A549 (cell line): ENCODE results near the gene MPPE1. TPM values are rescaled to one million over a fixed set of nuclear protein-coding genes. Genes with fewer than 3 reads are reported as not detected.

Source experiments
- ATAC-seq, 2 experiments: fragments of 200-7000 bp in 1 of 2; fragments of >200 bp in 1 of 2; cut with Nextera tagmentation in 1 of 2; cut with Tn5 transposase in 1 of 2; 3 replicates each; pipeline versions ENCODE4 v1.8.0 to v1.9.1; 2018 to 2020; ENCODE audit warnings: mild to moderate bottlenecking in 1 of 2, moderate library complexity in 1 of 2
- CTCF ChIA-PET: fragments of 300-600 bp; sonication (Branson Sonifier 250); formaldehyde crosslinking; extraction: SDS; loops from one replicate; lab custom pipeline; 2021; ENCODE audit warnings: antibody characterized with exemption, inconsistent platforms; lab: Yijun Ruan, JAX
- POLR2A ChIA-PET: fragments of 350-600 bp; formaldehyde crosslinking; extraction: SDS; loops from one replicate; lab custom pipeline; 2021; ENCODE audit warnings: antibody characterized with exemption, inconsistent platforms; lab: Yijun Ruan, JAX
- DNase-seq, 2 experiments: peaks; one replicate each; pipeline versions ENCODE4 v3.0.0 to v3.0.0-alpha.2; 2011 to 2016; ENCODE audit warnings: low read depth in 1 of 2, low spot score in 1 of 2
- FAIRE-seq: peaks from 2 replicates; lab custom pipeline; 2011; peaks lifted over from hg19 to GRCh38; lab: Jason Lieb, UNC
- H3K27ac ChIP-seq, 2 experiments: fragments of >200 bp; sonication (Bioruptor Twin); formaldehyde crosslinking; 3 replicates each; pipeline ENCODE4 v1.5.1; 2016 to 2017
- H3K4me1 ChIP-seq: fragments of >200 bp; sonication (Bioruptor Twin); formaldehyde crosslinking; 3 replicates; pipeline ENCODE4 v1.6.1; 2016
- H3K4me2 ChIP-seq: fragments of >200 bp; sonication (Bioruptor Twin); formaldehyde crosslinking; 3 replicates; pipeline ENCODE4 v1.6.1; 2016
- H3K4me3 ChIP-seq: fragments of >200 bp; sonication (Bioruptor Twin); formaldehyde crosslinking; 3 replicates; pipeline ENCODE4 v1.5.1; 2016
- H3K9me3 ChIP-seq: fragments of >200 bp; sonication (Bioruptor Twin); formaldehyde crosslinking; 3 replicates; pipeline ENCODE4 v1.6.1; 2016
- CBX2 ChIP-seq: fragments of 200-600 bp; sonication (generic); IDR thresholded peaks from 2 replicates; pipeline ENCODE4 v1.6.1; 2016; ENCODE audit warnings: low read depth, mild to moderate bottlenecking, borderline replicate concordance
- GATA3 ChIP-seq: IDR thresholded peaks from 2 replicates; pipeline ENCODE4 v1.6.1; 2012; ENCODE audit warnings: borderline replicate concordance
- HOXA7 ChIP-seq: fragments of 250-450 bp; sonication (Bioruptor Pico); IDR thresholded peaks from 2 replicates; pipeline ENCODE4 v1.5.0; 2020; ENCODE audit warnings: mild to moderate bottlenecking, moderate library complexity
- JUNB ChIP-seq: fragments of >200 bp; sonication (Bioruptor Twin); formaldehyde crosslinking; IDR thresholded peaks from 2 replicates; pipeline ENCODE4 v1.6.1; 2016
- KDM5A ChIP-seq: fragments of 200-600 bp; sonication (generic); IDR thresholded peaks from 2 replicates; pipeline ENCODE4 v1.6.1; 2016; ENCODE audit warnings: antibody characterized with exemption, mild to moderate bottlenecking
- MAX ChIP-seq: IDR thresholded peaks from 2 replicates; pipeline ENCODE4 v1.6.1; 2012
- NFE2L2 ChIP-seq: fragments of 150-350 bp; conservative IDR thresholded peaks from 2 replicates; pipeline ENCODE4 v1.6.1; 2014; ENCODE audit warnings: low read length
- NPAS2 ChIP-seq: fragments of 250-450 bp; sonication (Bioruptor Pico); IDR thresholded peaks from 2 replicates; pipeline ENCODE4 v1.8.0; 2022; ENCODE audit warnings: mild to moderate bottlenecking, moderate library complexity, borderline replicate concordance
- PBX3 ChIP-seq: IDR thresholded peaks from 2 replicates; pipeline ENCODE4 v1.6.1; 2012
- REST ChIP-seq: fragments of 200-600 bp; sonication (generic); IDR thresholded peaks from 2 replicates; pipeline ENCODE4 v1.6.1; 2016; ENCODE audit warnings: antibody characterized with exemption, mild to moderate bottlenecking, moderate library complexity
- RNF2 ChIP-seq: fragments of 200-600 bp; sonication (generic); IDR thresholded peaks from 2 replicates; pipeline ENCODE4 v1.6.1; 2016; ENCODE audit warnings: low read depth, mild to moderate bottlenecking, antibody characterized with exemption, moderate library complexity, borderline replicate concordance
- TP53 ChIP-seq: fragments of 250-450 bp; sonication (Bioruptor Pico); IDR thresholded peaks from 2 replicates; pipeline ENCODE4 v1.5.0; 2021; ENCODE audit warnings: mild to moderate bottlenecking, moderate library complexity
- ZFP36 ChIP-seq: fragments of 450-650 bp; IDR thresholded peaks from 2 replicates; pipeline ENCODE4 v1.6.1; 2014; ENCODE audit warnings: borderline replicate concordance; ENCODE audit not compliant: partially characterized antibody
- ZNF302 ChIP-seq: fragments of 250-450 bp; sonication (Bioruptor Pico); IDR thresholded peaks from 2 replicates; pipeline ENCODE4 v1.9.0; 2021; ENCODE audit warnings: inconsistent platforms, mild to moderate bottlenecking, moderate library complexity
- whole genome bisulfite sequencing: methylation state at CpG from one replicate; pipeline ENCODE4 v1.1.6; 2017; ENCODE audit errors: missing lambda C conversion rate; 5-methylcytosine and 5-hydroxymethylcytosine counted together
- polyA plus RNA-seq, 4 experiments: library from polyadenylated mRNA; depleted of rRNA in 3 of 4; stranded (reverse); fragments of >200 nt; fragmentation: RNase III in 1 of 4; extraction: RNeasy Plus Mini Kit Qiagen cat#74134 plus additional on column Dnase treatment in 1 of 4; gene quantifications; 2 replicates in 3 of 4; 3 replicates in 1 of 4; pipeline ENCODE4 v1.2.3, GENCODE V29; 2011 to 2017

The MPPE1 gene
- polyA plus RNA-seq, 2 of the 4 experiments (the other 2 are of a cell fraction): 20.4 to 26.4 TPM

GRCh38 chr18:11887328-11888128 lies 20.6 kb downstream of the MPPE1 start (continued):
- TF ChIP-seq GATA3 (peak; percentile 88), KDM5A (no peak), CBX2 (no peak)

GRCh38 chr18:11886577-11887110 lies 21.5 kb downstream of the MPPE1 start:
- H3K4me1 ChIP-seq: peaks cover 18% of the 10 kb centered on the region
- H3K4me2 ChIP-seq: no peak overlapping the region; the same call in 2 of the 3 replicates
- no peak overlapping the region for H3K4me3 ChIP-seq
- 91% methylated on average over 19 of the region's 19 CpGs for WGBS
- no peak for DNase-seq
- ATAC-seq: no peak
- no peak for TF ChIP-seq TP53
- TF ChIP-seq RNF2: no peak
- TF ChIP-seq HOXA7 (CRISPR knock-in tag): no peak
- TF ChIP-seq KDM5A: no peak
- no peak for TF ChIP-seq NFE2L2
- TF ChIP-seq ZFP36: no peak
- TF ChIP-seq REST: no peak
- TF ChIP-seq MAX: no peak
- no peak for TF ChIP-seq JUNB
- TF ChIP-seq NPAS2 (CRISPR knock-in tag): no peak
- no peak for TF ChIP-seq ZNF302 (CRISPR knock-in tag)
- no peaks in the 10 kb centered on the region for H3K9me3 ChIP-seq
- CTCF ChIA-PET: interaction anchor here (0.9 to 1.1 kb wide), 3 partner anchors 109 to 154 kb away, joined by 3 to 4 read pairs (median 3); no protein-coding TSS in a partner anchor
- POLR2A ChIA-PET: interaction anchor here (0.6 kb wide), 1 partner anchor 10 kb away, joined by 3 read pairs; no protein-coding TSS in a partner anchor
- H3K27ac ChIP-seq: peak overlapping the region in 1 of 2 experiments; percentile 75; a peak in 3 of 6 replicates
- no peak for FAIRE-seq

- TF ChIP-seq NFE2L2 (no peak), PBX3 (no peak), RNF2 (no peak)
- TF ChIP-seq, all 56 proteins: peak for 0
- ATAC-seq: no peak
- CTCF ChIA-PET: no interaction called here
- H3K4me1 ChIP-seq: peaks cover 18% of the 10 kb centered on the region
- whole genome bisulfite sequencing: 90% methylated on average over 22 of the region's 22 CpGs
- H3K9me3 ChIP-seq: no peaks in the 10 kb centered on the region
- no peak for FAIRE-seq
- no peak overlapping the region for H3K27ac ChIP-seq
- DNase-seq: no peak
- POLR2A ChIA-PET: no interaction called here
- H3K4me2 ChIP-seq: no peak overlapping the region
- H3K4me3 ChIP-seq: no peak overlapping the region
These were observed 22.7 kb downstream of the MPPE1 start for GRCh38 chr18:11885278-11885947.
